DMS 273 (cell line): ENCODE measurements around the gene F11R.
"Not testable (repeated sequence)": the region's sequence is repeated elsewhere in the genome, so short reads cannot be mapped to it uniquely, and the experiment has no call there.

Experiments
- DNase-seq: peaks from one replicate; lab custom pipeline; 2025; ENCODE audit not compliant: unreplicated experiment; lab: John Stamatoyannopoulos, UW

The F11R gene

DNA sequence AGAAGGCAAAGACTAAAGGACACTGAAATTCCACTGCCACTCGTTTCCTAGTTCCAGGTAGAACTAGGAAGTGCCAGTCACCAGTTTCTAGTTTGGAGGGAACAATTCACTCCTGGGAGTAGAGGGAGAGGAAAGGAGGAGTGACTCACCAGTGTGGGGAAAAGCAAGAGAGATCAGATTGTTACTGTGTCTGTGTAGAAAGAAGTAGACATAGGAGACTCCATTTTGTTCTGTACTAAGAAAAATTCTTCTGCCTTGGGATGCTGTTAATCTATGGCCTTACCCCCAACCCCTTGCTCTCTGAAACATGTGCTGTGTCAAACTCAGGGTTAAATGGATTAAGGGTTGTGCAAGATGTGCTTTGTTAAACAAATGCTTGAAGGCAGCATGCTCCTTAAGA lies 4.3 kb downstream of the F11R start:
- DNase-seq = not testable (repeated sequence)

- DNase-seq = no peak
These were observed 7.3 kb downstream of the F11R start for GRCh38 chr1:161013488-161014230.

GRCh38 chr1:161013131-161013487 lies 7.8 kb downstream of the F11R start:
- DNase-seq = no peak

GRCh38 chr1:161012420-161012819 lies 8.5 kb downstream of the F11R start:
- no peak for DNase-seq

DNA sequence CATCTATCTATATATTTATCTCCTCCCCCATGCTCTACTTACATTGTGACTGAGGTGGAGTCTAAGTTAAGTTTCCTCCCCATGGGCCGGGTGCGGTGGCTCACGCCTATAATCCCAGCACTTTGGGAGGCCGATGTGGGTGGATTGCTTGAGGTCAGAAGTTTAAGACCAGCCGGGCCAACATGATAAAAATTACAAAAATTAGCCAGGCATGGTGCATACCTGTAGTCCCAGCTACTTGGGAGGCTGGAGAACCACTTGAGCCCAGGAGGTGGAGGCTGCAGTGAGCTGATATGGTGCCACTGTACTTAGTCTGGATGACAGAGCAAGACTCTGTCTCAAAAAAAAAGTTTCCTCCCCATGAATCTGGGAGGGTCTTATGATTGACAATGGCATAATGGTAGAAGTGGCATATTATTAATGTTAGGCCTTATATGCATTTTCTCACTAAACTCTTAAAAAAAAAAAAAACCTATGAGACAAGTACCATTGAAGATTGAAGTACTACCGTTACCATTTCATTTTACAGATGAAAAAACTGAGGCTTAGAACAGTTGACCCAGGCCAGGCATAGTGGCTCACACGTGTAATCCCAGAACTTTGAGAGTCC lies 11.2 kb downstream of the F11R start:
- DNase-seq = no peak

GRCh38 chr1:161008869-161009510 lies 12.0 kb downstream of the F11R start:
- DNase-seq = no peak

GRCh38 chr1:161007369-161007768 lies 13.6 kb downstream of the F11R start:
- no peak for DNase-seq

DNA sequence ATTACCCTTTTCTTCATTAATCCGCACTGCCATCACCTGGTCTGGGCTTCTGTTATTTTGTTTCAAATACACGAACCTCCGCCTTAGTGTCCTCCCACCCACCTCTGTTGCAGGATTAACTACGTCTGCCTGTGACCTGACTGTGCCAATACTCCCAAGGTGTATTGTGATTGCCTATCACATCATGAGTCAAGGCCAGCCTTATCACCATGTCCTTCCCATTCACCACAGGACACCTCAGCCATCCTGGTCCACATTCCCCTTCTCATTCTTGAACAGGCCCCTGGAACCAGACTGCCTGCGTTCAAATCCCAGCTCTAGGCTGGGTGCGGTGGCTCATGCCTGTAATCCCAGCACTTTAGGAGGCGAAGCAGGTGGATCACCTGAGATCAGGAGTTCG lies 14.4 kb downstream of the F11R start:
- no peak for DNase-seq

- DNase-seq = peak; percentile 30
These were observed 19.4 kb downstream of the F11R start for GRCh38 chr1:161001525-161001924.

GRCh38 chr1:161000736-161001480 lies 20.0 kb downstream of the F11R start:
- no peak for DNase-seq

GRCh38 chr1:160999376-160999775 lies 21.6 kb downstream of the F11R start:
- no peak for DNase-seq

DNA sequence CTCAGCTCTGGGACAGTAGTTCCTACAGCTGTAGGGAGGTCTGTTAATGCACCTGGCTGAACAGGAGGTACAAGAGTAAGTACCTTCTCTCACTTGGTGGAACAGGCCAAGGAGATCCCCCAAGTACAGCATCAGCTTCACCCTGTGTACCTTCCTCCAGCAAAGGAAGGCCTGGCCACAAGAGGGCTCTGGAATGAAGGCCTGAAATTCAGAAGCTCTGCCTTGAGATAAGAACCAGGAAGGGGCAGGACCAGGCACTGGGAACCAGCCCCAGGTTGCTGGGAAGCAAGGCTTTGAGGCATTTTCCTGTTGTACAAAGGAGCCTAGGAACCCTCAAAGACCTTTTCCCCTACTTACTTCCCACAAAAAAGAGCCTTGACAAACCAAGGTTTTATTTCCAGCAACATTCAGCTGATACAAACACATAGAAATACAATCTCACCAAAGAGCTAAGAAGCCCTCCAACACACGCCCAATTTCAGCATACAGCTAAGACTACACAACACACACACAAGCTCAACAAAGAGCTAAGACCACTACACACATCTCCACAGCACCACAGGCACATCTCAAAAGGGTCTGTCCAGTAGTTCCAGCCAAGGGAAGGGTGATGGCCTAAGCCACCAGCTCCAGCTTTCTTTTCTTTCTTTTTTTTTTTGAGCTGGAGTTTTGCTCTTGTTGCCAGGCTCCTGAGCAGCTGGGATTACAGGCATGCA lies 23.5 kb downstream of the F11R start:
- peak; percentile 74 for DNase-seq

DNA sequence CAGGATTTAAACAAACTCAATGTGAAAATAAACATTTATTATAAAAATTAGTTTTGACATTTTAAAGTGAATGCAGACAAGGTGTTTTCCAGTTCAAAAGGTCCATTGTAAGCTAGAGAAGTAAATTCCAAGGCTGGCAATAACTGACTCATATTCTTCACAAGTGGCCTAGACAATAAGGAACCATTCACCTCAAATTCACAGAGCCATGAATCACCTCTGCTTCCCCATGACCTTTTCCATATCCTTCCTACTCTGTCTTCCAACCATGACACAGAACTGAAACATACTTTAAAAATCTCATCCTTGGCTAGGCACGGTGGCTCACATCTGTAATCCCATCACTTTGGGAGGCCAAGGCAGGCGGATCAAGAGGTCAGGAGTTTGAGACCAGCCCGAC lies 24.8 kb downstream of the F11R start:
- no peak for DNase-seq

GRCh38 chr1:160993544-160994193 lies 27.3 kb downstream of the F11R start:
- DNase-seq = peak; percentile 64

GRCh38 chr1:160992036-160992435 lies 28.9 kb downstream of the F11R start:
- not testable (repeated sequence) for DNase-seq

DNA sequence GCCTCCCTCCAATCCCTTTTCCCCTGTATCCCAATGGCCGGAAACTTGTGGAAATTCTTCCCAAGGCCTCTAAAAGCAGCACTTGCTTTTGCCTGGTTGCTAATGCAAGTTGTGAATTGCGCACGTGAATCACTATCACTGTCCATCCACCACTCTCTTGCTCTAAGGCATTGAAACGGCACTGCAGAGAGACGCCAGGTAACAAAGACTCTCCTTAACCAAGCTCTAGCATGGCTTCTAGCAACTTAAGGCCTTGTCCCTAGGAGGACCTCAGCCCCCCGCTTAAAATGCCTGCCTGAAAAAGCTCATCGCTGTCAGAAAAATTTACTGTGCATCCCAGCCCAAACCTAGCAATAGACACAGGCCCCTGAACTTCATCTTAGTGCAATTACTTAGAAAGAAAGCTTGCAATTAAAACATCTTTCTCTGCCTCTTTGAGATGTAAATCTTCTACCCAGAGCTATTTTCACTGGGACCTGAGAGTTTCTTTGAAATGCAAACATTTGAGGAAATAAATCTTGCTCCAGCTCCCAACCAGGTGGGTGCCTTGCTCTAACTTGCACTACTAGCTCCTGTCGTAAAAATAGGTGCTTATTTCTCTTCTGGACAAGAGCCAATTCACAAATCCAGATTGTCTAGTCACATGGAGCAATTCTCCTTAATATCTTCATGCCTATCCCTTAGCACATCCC lies 33.4 kb downstream of the F11R start:
- no peak for DNase-seq

- DNase-seq = no peak
These were observed 35.2 kb downstream of the F11R start for GRCh38 chr1:160985723-160986122.

DNA sequence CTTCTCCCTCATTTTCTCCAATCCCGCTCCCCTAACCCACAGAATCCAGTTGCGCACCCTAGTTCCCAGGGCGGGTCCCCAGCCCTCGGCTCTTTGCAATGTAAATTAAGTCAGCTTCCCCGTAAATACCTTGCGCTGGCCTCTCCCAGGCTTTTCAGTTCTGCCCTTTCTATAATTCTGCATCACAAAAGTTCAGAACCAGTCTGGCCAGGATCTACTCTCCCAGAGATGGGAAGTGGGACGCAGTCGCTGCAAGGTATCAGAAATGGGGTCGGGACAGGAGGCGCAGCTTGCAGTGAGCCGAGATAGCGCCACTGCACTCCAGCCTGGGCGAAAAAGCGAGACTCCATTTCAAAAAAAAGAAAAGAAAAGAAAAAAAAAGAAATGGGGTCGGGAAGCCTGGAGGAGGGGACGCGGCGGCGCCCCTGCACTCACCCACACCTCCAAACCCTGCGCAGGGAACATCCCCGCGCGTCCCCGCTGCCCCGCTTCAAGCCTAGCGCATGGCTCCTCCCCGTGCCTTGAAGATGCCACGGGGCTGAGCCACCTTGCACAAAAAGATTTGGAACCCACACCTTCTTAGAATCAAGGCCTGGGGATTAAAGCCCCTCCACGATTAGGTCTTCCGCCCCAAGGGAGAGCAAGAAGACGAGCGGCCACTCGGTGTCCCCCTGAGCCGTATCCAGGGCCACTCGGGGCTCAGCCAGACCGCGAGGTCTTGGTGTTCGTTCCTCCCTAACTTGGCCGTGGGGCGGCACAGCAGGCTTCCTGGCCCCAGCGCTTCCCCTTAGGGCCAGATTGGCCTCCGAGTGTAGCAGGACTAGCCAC lies 39.2 kb downstream of the F11R start:
- peak; percentile 21 for DNase-seq

- DNase-seq = no peak
These were observed 41.7 kb downstream of the F11R start for GRCh38 chr1:160979286-160979685.
